KMS-11 (cell line): ENCODE results near the gene BLNK.

Experiments used
- H2AFZ ChIP-seq: fragments of 200-600 bp; sonication (generic); 2 replicates; pipeline ENCODE4 v1.6.1; 2016; ENCODE audit warnings: antibody characterized with exemption, mixed run types, low read depth
- H3K27ac ChIP-seq: fragments of 200-600 bp; sonication (generic); 2 replicates; pipeline ENCODE4 v1.6.1; 2016; ENCODE audit warnings: mild to moderate bottlenecking, mixed run types
- H3K27me3 ChIP-seq: fragments of 200-600 bp; sonication (generic); 2 replicates; pipeline ENCODE4 v1.6.1; 2017; ENCODE audit warnings: mild to moderate bottlenecking, low read depth, mixed run types, moderate library complexity; ENCODE audit not compliant: insufficient read depth
- H3K36me3 ChIP-seq: fragments of 200-600 bp; sonication (generic); 2 replicates; pipeline ENCODE4 v1.6.1; 2017; ENCODE audit warnings: mild to moderate bottlenecking, mixed run types; ENCODE audit not compliant: insufficient read depth
- H3K4me1 ChIP-seq: fragments of 200-600 bp; sonication (generic); 2 replicates; pipeline ENCODE4 v1.6.1; 2016; ENCODE audit warnings: mild to moderate bottlenecking, low read depth, mixed run types; ENCODE audit not compliant: poor library complexity, severe bottlenecking
- H3K4me2 ChIP-seq: fragments of 200-600 bp; sonication (generic); 2 replicates; pipeline ENCODE4 v1.7.0; 2016; ENCODE audit warnings: mild to moderate bottlenecking, mixed run types
- H3K4me3 ChIP-seq: fragments of 200-600 bp; sonication (generic); IDR thresholded peaks from 2 replicates; pipeline ENCODE4 v1.6.1; 2017; ENCODE audit warnings: low read depth, low read length, mixed read lengths; ENCODE audit not compliant: insufficient read depth
- H3K79me2 ChIP-seq: fragments of 200-600 bp; sonication (generic); 2 replicates; pipeline ENCODE4 v1.6.1; 2016; ENCODE audit warnings: low read depth, mixed run types; ENCODE audit not compliant: insufficient read depth
- H3K9ac ChIP-seq: fragments of 200-600 bp; sonication (generic); 2 replicates; pipeline ENCODE4 v1.6.1; 2016; ENCODE audit warnings: mild to moderate bottlenecking, mixed run types
- H4K20me1 ChIP-seq: fragments of 200-600 bp; sonication (generic); 2 replicates; pipeline ENCODE4 v1.6.1; 2016; ENCODE audit warnings: mild to moderate bottlenecking, mixed run types; ENCODE audit not compliant: insufficient read depth
- CTCF ChIP-seq: fragments of 200-600 bp; sonication (generic); conservative IDR thresholded peaks from 2 replicates; pipeline ENCODE4 v1.6.1; 2017; ENCODE audit warnings: low read depth, mild to moderate bottlenecking, antibody characterized with exemption, low read length, moderate library complexity, mixed read lengths

Gene BLNK

GRCh38 chr10:96252730-96253129, 18.6 kb downstream of the BLNK start:
- Histone ChIP-seq H3K27ac (no peak overlapping the region), H3K36me3 (no peaks in the 10 kb centered on the region), H4K20me1 (no peaks in the 10 kb centered on the region), H3K4me3 (no peak overlapping the region), H3K4me1 (no peaks in the 10 kb centered on the region), H3K79me2 (no peaks in the 10 kb centered on the region), H3K9ac (no peak overlapping the region), H3K27me3 (no peaks in the 10 kb centered on the region), H3K4me2 (no peak overlapping the region), H2AFZ (no peak overlapping the region)
- no peak for TF ChIP-seq CTCF

- H3K9ac ChIP-seq: no peak overlapping the region
- H3K36me3 ChIP-seq: no peaks in the 10 kb centered on the region
- H4K20me1 ChIP-seq: no peaks in the 10 kb centered on the region
- H3K79me2 ChIP-seq: no peaks in the 10 kb centered on the region
- no peaks in the 10 kb centered on the region for H3K4me1 ChIP-seq
- no peaks in the 10 kb centered on the region for H3K27me3 ChIP-seq
- no peak for TF ChIP-seq CTCF
- H2AFZ ChIP-seq: no peak overlapping the region
- no peak overlapping the region for H3K4me3 ChIP-seq
- no peak overlapping the region for H3K4me2 ChIP-seq
- H3K27ac ChIP-seq: no peak overlapping the region
These were observed 21.0 kb downstream of the BLNK start for GRCh38 chr10:96250349-96250748.

GRCh38 chr10:96249264-96249663, 22.1 kb downstream of the BLNK start:
- Histone ChIP-seq H3K4me1 (no peaks in the 10 kb centered on the region), H3K79me2 (no peaks in the 10 kb centered on the region), H3K36me3 (no peaks in the 10 kb centered on the region), H3K27ac (no peak overlapping the region), H4K20me1 (no peaks in the 10 kb centered on the region), H2AFZ (no peak overlapping the region), H3K9ac (no peak overlapping the region), H3K27me3 (no peaks in the 10 kb centered on the region), H3K4me2 (no peak overlapping the region), H3K4me3 (no peak overlapping the region)
- TF ChIP-seq CTCF: no peak

GRCh38 chr10:96244354-96244753, 27.0 kb downstream of the BLNK start:
- H2AFZ ChIP-seq: no peak overlapping the region
- no peaks in the 10 kb centered on the region for H3K79me2 ChIP-seq
- no peak overlapping the region for H3K27ac ChIP-seq
- H3K4me3 ChIP-seq: no peak overlapping the region
- no peaks in the 10 kb centered on the region for H3K4me1 ChIP-seq
- H4K20me1 ChIP-seq: no peaks in the 10 kb centered on the region
- no peak overlapping the region for H3K9ac ChIP-seq
- no peak overlapping the region for H3K4me2 ChIP-seq
- no peaks in the 10 kb centered on the region for H3K27me3 ChIP-seq
- H3K36me3 ChIP-seq: no peaks in the 10 kb centered on the region
- TF ChIP-seq CTCF: no peak

GRCh38 chr10:96243296-96243695, 28.1 kb downstream of the BLNK start:
- Histone ChIP-seq H3K27me3 (no peaks in the 10 kb centered on the region), H3K4me2 (no peak overlapping the region), H4K20me1 (no peaks in the 10 kb centered on the region), H3K36me3 (no peaks in the 10 kb centered on the region), H3K9ac (no peak overlapping the region), H3K27ac (no peak overlapping the region), H3K4me1 (no peaks in the 10 kb centered on the region), H3K4me3 (no peak overlapping the region), H3K79me2 (no peaks in the 10 kb centered on the region), H2AFZ (no peak overlapping the region)
- TF ChIP-seq CTCF: no peak
